HCT116 (cell line): ENCODE results near the gene CENPT.

Experiments
- SP1 ChIP-seq: IDR thresholded peaks from 2 replicates; pipeline ENCODE4 v1.6.1; 2012; ENCODE audit warnings: low read depth
- ZNF274 ChIP-seq: fragments of 200-500 bp; sonication (Bioruptor generic); IDR thresholded peaks from 2 replicates; pipeline ENCODE4 v1.6.1; 2014; ENCODE audit warnings: mild to moderate bottlenecking, low read depth, low read length, inconsistent platforms
- TF ChIP-seq, protein P1 (sequence below), 3 experiments: fragments of 200-600 bp in 1 of 3; sonication (generic) in 1 of 3; IDR thresholded peaks in 2 of 3; conservative IDR thresholded peaks in 1 of 3; 2 replicates each; pipeline ENCODE4 v1.5.1; 2012 to 2017; ENCODE audit warnings: low read depth in 2 of 3, low read length in 2 of 3, antibody characterized with exemption in 1 of 3, borderline replicate concordance in 1 of 3, control low read depth in 1 of 3, mild to moderate bottlenecking in 1 of 3, mixed read lengths in 1 of 3, mixed run types in 1 of 3, moderate library complexity in 1 of 3; ENCODE audit not compliant: insufficient read depth in 1 of 3
- TF ChIP-seq, protein P2 (sequence below): IDR thresholded peaks from 2 replicates; pipeline ENCODE4 v1.6.1; 2012; ENCODE audit warnings: low read depth
- TF ChIP-seq, protein P3 (sequence below): IDR thresholded peaks from 2 replicates; pipeline ENCODE4 v1.6.1; 2012

DNA sequence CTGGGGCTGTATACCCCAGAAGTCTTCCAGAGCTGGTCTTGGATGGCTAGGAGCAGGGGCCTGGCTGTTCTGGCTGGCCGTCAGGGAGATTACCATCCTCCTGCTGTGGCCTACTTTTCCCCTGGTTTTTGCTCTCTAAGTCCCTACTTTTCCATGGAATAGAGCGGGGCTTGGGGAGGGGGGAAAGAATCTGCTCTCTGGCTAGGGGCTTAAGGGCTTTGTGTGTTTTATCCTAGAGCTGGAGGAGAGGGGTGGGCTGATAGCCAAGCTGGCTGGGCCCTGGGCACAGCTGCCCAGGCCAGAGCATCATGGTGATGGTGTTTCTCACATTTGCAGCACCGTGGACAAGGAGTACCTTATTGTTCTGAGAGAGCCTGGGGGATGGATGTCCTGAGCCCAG is 40.8 kb upstream of the CENPT start:
- TF ChIP-seq, protein P1, sequence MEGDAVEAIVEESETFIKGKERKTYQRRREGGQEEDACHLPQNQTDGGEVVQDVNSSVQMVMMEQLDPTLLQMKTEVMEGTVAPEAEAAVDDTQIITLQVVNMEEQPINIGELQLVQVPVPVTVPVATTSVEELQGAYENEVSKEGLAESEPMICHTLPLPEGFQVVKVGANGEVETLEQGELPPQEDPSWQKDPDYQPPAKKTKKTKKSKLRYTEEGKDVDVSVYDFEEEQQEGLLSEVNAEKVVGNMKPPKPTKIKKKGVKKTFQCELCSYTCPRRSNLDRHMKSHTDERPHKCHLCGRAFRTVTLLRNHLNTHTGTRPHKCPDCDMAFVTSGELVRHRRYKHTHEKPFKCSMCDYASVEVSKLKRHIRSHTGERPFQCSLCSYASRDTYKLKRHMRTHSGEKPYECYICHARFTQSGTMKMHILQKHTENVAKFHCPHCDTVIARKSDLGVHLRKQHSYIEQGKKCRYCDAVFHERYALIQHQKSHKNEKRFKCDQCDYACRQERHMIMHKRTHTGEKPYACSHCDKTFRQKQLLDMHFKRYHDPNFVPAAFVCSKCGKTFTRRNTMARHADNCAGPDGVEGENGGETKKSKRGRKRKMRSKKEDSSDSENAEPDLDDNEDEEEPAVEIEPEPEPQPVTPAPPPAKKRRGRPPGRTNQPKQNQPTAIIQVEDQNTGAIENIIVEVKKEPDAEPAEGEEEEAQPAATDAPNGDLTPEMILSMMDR (IDR thresholded peaks at IDR 0.05 in 2 of 3, conservative IDR thresholded peaks at IDR 0.05 in 1 of 3; ENCODE audit: borderline replicate concordance in 1 of 3, insufficient read depth in 1 of 3, low read depth in 2 of 3, low read length in 2 of 3), result no peak
- TF ChIP-seq ZNF274 (no peak), SP1 (no peak)
- TF ChIP-seq, protein P2, sequence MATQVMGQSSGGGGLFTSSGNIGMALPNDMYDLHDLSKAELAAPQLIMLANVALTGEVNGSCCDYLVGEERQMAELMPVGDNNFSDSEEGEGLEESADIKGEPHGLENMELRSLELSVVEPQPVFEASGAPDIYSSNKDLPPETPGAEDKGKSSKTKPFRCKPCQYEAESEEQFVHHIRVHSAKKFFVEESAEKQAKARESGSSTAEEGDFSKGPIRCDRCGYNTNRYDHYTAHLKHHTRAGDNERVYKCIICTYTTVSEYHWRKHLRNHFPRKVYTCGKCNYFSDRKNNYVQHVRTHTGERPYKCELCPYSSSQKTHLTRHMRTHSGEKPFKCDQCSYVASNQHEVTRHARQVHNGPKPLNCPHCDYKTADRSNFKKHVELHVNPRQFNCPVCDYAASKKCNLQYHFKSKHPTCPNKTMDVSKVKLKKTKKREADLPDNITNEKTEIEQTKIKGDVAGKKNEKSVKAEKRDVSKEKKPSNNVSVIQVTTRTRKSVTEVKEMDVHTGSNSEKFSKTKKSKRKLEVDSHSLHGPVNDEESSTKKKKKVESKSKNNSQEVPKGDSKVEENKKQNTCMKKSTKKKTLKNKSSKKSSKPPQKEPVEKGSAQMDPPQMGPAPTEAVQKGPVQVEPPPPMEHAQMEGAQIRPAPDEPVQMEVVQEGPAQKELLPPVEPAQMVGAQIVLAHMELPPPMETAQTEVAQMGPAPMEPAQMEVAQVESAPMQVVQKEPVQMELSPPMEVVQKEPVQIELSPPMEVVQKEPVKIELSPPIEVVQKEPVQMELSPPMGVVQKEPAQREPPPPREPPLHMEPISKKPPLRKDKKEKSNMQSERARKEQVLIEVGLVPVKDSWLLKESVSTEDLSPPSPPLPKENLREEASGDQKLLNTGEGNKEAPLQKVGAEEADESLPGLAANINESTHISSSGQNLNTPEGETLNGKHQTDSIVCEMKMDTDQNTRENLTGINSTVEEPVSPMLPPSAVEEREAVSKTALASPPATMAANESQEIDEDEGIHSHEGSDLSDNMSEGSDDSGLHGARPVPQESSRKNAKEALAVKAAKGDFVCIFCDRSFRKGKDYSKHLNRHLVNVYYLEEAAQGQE, result no peak
- TF ChIP-seq, protein P3, sequence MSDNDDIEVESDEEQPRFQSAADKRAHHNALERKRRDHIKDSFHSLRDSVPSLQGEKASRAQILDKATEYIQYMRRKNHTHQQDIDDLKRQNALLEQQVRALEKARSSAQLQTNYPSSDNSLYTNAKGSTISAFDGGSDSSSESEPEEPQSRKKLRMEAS, result no peak
